ENCODE measurements around the gene FADS1. TPM values are rescaled to one million over a fixed set of nuclear protein-coding genes. Genes with fewer than 3 reads are reported as not detected.
A peak's percentile ranks its signal among the peaks of the same experiment; 100 is the strongest.

Gene FADS1
- total RNA-seq, 1 donor from 2014 or later: 47.1 TPM

DNA sequence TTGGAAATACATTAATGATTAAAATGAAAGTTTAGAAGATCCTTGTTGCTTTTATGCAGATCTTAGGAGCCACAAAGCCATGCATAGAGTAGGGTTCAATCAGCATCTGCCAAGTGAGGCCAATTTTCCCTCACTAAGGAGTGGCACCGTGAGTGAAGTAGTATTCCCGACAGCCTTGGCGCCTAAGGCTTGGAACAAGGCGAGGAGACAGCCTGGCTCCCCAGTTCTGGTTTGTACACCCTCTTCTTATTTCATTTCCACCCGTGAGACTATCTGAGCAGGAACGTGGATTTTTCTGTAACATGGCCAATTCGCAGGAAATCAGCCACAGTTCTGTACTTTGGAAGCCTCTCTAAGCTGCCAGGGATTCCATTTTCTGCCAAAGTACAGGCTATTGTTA lies 33.9 kb upstream of the FADS1 start:
- Histone ChIP-seq H3K27me3 (no peaks in the 10 kb centered on the region), H3K9me3 (no peaks in the 10 kb centered on the region), H3K27ac (peak overlapping the region; percentile 71 to 83), H3K36me3 (peaks cover 35 to 41% of the 10 kb centered on the region in 2 donors), H3K4me3 (peak overlapping the region in 1 of 2 donors; percentile 0), H3K4me1 (peaks cover 0 to 15% of the 10 kb centered on the region in 2 donors)
- TF ChIP-seq, protein P1, sequence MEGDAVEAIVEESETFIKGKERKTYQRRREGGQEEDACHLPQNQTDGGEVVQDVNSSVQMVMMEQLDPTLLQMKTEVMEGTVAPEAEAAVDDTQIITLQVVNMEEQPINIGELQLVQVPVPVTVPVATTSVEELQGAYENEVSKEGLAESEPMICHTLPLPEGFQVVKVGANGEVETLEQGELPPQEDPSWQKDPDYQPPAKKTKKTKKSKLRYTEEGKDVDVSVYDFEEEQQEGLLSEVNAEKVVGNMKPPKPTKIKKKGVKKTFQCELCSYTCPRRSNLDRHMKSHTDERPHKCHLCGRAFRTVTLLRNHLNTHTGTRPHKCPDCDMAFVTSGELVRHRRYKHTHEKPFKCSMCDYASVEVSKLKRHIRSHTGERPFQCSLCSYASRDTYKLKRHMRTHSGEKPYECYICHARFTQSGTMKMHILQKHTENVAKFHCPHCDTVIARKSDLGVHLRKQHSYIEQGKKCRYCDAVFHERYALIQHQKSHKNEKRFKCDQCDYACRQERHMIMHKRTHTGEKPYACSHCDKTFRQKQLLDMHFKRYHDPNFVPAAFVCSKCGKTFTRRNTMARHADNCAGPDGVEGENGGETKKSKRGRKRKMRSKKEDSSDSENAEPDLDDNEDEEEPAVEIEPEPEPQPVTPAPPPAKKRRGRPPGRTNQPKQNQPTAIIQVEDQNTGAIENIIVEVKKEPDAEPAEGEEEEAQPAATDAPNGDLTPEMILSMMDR (IDR thresholded peaks at IDR 0.05): no peak
- intact Hi-C loops (cut with DNase I): loop anchor here (5.0 kb wide), 1 partner anchor 53 kb away; no protein-coding TSS in a partner anchor
- no peak for DNase-seq (ENCODE audit: low spot score in 2 of 2)

DNA sequence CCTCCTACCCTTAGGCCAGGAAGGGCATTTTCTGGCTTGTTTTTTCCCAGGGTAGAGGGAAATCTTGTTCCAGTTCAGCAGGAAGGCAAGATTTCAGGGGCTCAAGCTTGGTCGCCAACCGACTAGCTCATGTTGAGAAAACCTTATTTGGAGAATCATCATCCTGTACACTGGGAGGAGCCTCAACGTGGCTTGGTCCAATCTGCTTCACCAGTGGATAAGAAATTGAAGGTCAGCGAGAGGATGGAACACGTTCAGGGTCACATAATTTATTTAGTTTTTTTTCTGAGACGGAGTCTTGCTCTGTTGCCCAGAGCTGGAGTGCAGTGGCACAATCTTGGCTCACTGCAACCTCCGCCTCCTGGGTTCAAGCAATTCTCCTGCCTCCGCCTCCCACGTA lies 31.8 kb upstream of the FADS1 start:
- Histone ChIP-seq H3K36me3 (peaks cover 20 to 49% of the 10 kb centered on the region in 2 donors), H3K9me3 (no peaks in the 10 kb centered on the region), H3K27ac (no peak overlapping the region), H3K27me3 (no peaks in the 10 kb centered on the region), H3K4me3 (no peak overlapping the region), H3K4me1 (peaks cover 0 to 15% of the 10 kb centered on the region in 2 donors)
- TF ChIP-seq, protein P1 (IDR thresholded peaks at IDR 0.05): no peak
- DNase-seq (ENCODE audit: low spot score in 2 of 2): no peak
- intact Hi-C loops (cut with DNase I): no loop called here

DNA sequence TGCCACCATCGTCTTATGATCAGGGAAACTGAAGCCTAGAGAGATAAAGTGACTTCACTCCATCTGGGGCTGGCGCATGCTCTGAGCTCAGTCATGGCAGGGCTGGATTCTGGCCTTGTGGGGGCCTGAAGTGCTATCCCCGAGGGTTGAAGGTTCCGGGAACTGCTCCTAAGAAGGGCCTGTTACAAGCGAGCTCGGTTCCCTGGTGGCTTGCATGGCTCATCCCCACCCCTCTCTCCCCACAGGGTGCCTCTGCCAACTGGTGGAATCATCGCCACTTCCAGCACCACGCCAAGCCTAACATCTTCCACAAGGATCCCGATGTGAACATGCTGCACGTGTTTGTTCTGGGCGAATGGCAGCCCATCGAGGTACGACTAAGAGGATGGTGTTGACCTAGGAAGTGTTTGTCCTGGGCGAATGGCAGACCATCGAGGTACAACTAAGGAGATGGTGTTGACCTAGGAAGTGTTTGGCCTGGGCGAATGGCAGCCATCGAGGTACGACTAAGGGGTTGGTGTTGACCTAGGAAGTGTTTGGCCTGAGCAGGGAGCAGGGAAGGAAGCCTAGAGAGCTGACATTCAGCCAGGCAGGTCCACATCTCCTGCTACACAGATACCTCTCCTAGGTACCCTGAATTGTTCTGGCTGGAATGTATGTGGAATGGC lies 31.2 kb upstream of the FADS1 start:
- H3K4me3 ChIP-seq: no peak overlapping the region
- TF ChIP-seq, protein P1 (IDR thresholded peaks at IDR 0.05): no peak
- intact Hi-C loops (cut with DNase I): no loop called here
- no peaks in the 10 kb centered on the region for H3K27me3 ChIP-seq
- DNase-seq (ENCODE audit: low spot score in 2 of 2): no peak
- peaks cover 0 to 15% of the 10 kb centered on the region in 2 donors for H3K4me1 ChIP-seq
- no peaks in the 10 kb centered on the region for H3K9me3 ChIP-seq
- H3K36me3 ChIP-seq: peaks cover 26 to 51% of the 10 kb centered on the region in 2 donors
- H3K27ac ChIP-seq: no peak overlapping the region

DNA sequence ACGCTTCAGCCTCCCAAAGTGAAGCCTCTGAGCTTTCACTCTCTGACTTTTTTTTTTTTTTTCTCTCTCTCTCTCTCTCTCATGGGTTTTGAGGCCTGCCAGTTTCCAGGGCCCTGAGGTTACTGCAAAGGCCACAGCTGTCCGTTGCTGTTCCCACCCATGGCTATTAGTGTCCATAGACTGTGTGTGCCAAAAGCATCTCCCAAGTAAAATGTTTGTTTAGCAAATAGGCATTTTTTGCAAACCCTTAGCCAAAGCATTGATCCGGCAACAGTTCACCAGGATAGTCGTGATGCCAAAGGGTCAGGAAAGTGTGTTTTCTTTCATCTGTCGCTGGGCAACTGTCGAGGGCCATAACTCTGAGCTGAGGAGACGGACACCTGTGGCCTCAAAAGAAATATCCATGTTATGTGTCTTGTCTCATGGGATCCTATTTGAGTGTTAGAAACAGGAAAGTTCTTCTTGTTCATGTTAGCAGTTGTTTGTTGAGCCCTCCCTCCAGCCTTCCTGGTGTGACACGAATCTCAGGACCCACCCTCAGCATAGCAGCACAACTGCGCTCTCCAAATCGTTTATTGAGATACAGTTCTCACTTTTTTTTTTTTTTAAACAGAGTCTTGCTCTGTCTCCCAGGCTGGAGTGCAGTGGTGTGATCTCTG lies 29.7 kb upstream of the FADS1 start:
- Histone ChIP-seq H3K27ac (no peak overlapping the region), H3K4me1 (peaks cover 0 to 9% of the 10 kb centered on the region in 2 donors), H3K9me3 (no peaks in the 10 kb centered on the region), H3K27me3 (no peaks in the 10 kb centered on the region), H3K36me3 (peaks cover 41 to 67% of the 10 kb centered on the region in 2 donors), H3K4me3 (no peak overlapping the region)
- DNase-seq (ENCODE audit: low spot score in 2 of 2): no peak
- TF ChIP-seq, protein P1 (IDR thresholded peaks at IDR 0.05): no peak
- intact Hi-C loops (cut with DNase I): no loop called here

DNA sequence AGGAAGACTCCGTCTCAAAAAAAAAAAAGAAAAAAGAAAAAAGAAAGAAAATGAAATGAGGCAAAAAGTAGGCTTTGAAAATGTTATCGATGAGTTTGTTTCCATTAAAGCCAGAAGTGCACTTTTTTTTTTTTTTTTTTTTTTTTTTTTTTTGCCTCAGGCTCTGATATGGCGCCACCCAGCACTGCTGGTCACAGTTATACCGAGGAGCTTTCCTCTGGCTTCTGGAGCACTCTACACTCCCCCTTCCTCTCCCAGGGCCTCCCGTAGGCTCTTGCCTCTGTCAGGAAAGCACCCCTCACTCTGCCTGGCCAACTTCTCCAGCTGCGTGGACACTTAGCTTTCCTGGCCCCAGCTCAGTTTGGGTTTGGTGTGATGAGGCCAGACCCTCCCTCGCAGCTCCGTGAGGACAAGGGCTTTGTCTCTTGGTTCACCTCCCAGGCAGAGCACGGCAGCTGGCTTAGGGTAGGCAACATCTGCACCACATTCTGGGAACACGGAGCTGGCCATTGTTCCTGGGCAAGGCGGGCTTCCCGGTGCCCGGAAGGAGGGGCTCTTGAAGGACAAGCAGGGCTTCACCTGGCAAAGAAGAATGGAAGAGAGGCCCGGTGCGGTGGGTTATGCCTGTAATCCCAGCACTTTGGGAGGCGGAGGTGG lies 28.2 kb upstream of the FADS1 start:
- intact Hi-C loops (cut with DNase I): no loop called here
- TF ChIP-seq, protein P1 (IDR thresholded peaks at IDR 0.05): no peak
- no peak overlapping the region for H3K4me3 ChIP-seq
- DNase-seq (ENCODE audit: low spot score in 2 of 2): no peak
- H3K27ac ChIP-seq: no peak overlapping the region
- no peaks in the 10 kb centered on the region for H3K9me3 ChIP-seq
- no peaks in the 10 kb centered on the region for H3K4me1 ChIP-seq
- peaks cover 56 to 78% of the 10 kb centered on the region in 2 donors for H3K36me3 ChIP-seq
- no peaks in the 10 kb centered on the region for H3K27me3 ChIP-seq
